Hepatocyte (in vitro differentiated cells): ENCODE measurements around the gene PTBP3. TPM values are rescaled to one million over a fixed set of nuclear protein-coding genes. Genes with fewer than 3 reads are reported as not detected.

ENCODE experiments used
- DNase-seq: peaks from one replicate; pipeline ENCODE4 v3.0.0-alpha.2; 2016; ENCODE audit warnings: low spot score
- H2AFZ ChIP-seq: fragments of 200-600 bp; sonication (generic); 2 replicates; pipeline ENCODE4 v1.6.0; 2016; ENCODE audit warnings: antibody characterized with exemption, mild to moderate bottlenecking
- H3K27ac ChIP-seq: fragments of 200-600 bp; sonication (generic); 2 replicates; pipeline ENCODE4 v1.5.1; 2016; ENCODE audit warnings: mild to moderate bottlenecking
- H3K27me3 ChIP-seq: fragments of 200-600 bp; sonication (generic); 2 replicates; pipeline ENCODE4 v1.6.1; 2016
- H3K36me3 ChIP-seq: fragments of 200-600 bp; sonication (generic); replicated peaks from 2 replicates; pipeline ENCODE4 v1.5.1; 2016; ENCODE audit warnings: low read depth; ENCODE audit not compliant: insufficient read depth
- H3K4me1 ChIP-seq: fragments of 200-600 bp; sonication (generic); 2 replicates; pipeline ENCODE4 v1.5.1; 2016; ENCODE audit warnings: mild to moderate bottlenecking, moderate library complexity; ENCODE audit not compliant: insufficient read depth
- H3K4me2 ChIP-seq: fragments of 200-600 bp; sonication (generic); 2 replicates; pipeline ENCODE4 v1.6.0; 2016
- H3K4me3 ChIP-seq: fragments of 200-600 bp; sonication (generic); 2 replicates; pipeline ENCODE4 v1.5.1; 2016; ENCODE audit warnings: mild to moderate bottlenecking
- H3K79me2 ChIP-seq: fragments of 200-600 bp; sonication (generic); 2 replicates; pipeline ENCODE4 v1.6.0; 2017; ENCODE audit warnings: mild to moderate bottlenecking
- H3K9me2 ChIP-seq: fragments of 200-600 bp; sonication (generic); replicated peaks from 2 replicates; pipeline ENCODE4 v1.6.0; 2017; ENCODE audit warnings: mild to moderate bottlenecking; ENCODE audit not compliant: insufficient read depth
- H3K9me3 ChIP-seq: fragments of 200-600 bp; sonication (generic); 2 replicates; pipeline ENCODE4 v1.5.1; 2016; ENCODE audit warnings: low read depth, mild to moderate bottlenecking
- H4K20me1 ChIP-seq: fragments of 200-600 bp; sonication (generic); 2 replicates; pipeline ENCODE4 v1.6.0; 2016; ENCODE audit warnings: mild to moderate bottlenecking; ENCODE audit not compliant: insufficient read depth, poor library complexity, severe bottlenecking
- EZH2 ChIP-seq: fragments of 200-600 bp; sonication (generic); IDR thresholded peaks from 2 replicates; pipeline ENCODE4 v1.6.1; 2016; ENCODE audit warnings: antibody characterized with exemption, mild to moderate bottlenecking, borderline replicate concordance
- EZH2phosphoT487 ChIP-seq: fragments of 200-600 bp; sonication (generic); IDR thresholded peaks from one replicate; pipeline ENCODE4 v1.6.1; 2018; ENCODE audit warnings: antibody characterized with exemption, mild to moderate bottlenecking, low read depth, moderate library complexity; ENCODE audit not compliant: unreplicated experiment, severe bottlenecking
- WGBS: methylation state at CpG from one replicate; pipeline ENCODE4 v1.1.6; 2016; ENCODE audit warnings: low lambda C conversion rate; ENCODE audit errors: missing lambda C conversion rate; 5-methylcytosine and 5-hydroxymethylcytosine counted together
- polyA plus RNA-seq: library from polyadenylated mRNA; unstranded; fragments of >200 nt; fragmentation: Nextera tagmentation; extraction: Ambion mirVana; gene quantifications from 2 replicates; pipeline ENCODE4 v1.2.1, GENCODE V29; 2016
- total RNA-seq: library from RNA; depleted of rRNA; stranded (reverse); fragments of >200 nt; gene quantifications from 2 replicates; pipeline ENCODE4 v1.2.3, GENCODE V29; 2014
- TF ChIP-seq, protein P1 (sequence below): fragments of 200-600 bp; sonication (generic); IDR thresholded peaks from 2 replicates; pipeline ENCODE4 v1.5.1; 2016; ENCODE audit warnings: antibody characterized with exemption, mild to moderate bottlenecking; ENCODE audit not compliant: poor library complexity

The PTBP3 gene
- total and polyA plus RNA-seq, 2 experiments from 2014 or later: 13.7 to 57.7 TPM

DNA sequence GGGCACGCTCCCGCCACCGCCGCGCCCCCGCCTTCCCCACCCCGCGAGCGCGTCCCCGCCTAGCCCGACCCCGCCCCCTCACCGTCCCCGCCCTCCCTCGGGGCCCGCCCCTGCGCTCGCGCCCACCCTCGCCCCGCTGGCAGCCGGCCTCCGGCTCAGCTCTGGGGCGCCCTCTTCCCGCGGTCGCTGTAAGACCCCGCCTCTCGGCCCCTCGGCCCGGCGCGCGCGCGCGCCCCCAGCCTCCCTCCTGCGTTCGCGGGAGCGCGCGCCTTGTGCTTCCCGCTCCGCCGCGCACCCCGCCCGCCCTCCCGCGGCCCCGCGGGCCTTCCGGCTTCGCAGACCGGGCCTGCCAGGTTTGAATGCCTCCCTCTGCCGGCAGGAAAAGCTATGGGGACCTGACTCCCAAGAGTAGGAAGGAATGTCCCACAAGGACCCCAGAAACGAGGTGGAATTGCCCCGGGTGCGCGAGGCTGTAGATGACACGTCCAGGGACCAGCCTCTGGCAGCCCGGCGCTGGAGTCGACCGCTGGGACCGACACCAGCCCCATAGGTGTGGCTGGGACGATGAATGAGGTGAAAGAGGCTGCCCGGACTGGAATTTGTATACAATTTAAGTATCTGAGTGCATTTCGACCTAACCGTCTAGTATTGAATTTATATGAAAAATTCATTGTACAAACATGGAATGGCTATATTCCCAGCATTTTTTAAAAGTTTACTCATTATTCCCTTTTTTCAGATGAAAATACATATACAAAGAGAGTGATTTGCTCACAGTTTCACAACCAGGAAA lies 416 bp upstream of the PTBP3 start:
- Histone ChIP-seq H2AFZ (peak overlapping the region; percentile 67), H3K4me2 (peak overlapping the region; percentile 78), H3K9me3 (no peaks in the 10 kb centered on the region), H3K27me3 (no peaks in the 10 kb centered on the region), H3K4me3 (peak overlapping the region; percentile 77), H3K27ac (peak overlapping the region; percentile 99), H3K4me1 (peaks cover 19% of the 10 kb centered on the region), H4K20me1 (peaks cover 28% of the 10 kb centered on the region), H3K9me2 (no peaks in the 10 kb centered on the region), H3K36me3 (no peaks in the 10 kb centered on the region), H3K79me2 (peaks cover 38% of the 10 kb centered on the region)
- peak; percentile 99 for DNase-seq
- 1% methylated on average over 31 of the region's 72 CpGs for WGBS
- TF ChIP-seq, protein P1, sequence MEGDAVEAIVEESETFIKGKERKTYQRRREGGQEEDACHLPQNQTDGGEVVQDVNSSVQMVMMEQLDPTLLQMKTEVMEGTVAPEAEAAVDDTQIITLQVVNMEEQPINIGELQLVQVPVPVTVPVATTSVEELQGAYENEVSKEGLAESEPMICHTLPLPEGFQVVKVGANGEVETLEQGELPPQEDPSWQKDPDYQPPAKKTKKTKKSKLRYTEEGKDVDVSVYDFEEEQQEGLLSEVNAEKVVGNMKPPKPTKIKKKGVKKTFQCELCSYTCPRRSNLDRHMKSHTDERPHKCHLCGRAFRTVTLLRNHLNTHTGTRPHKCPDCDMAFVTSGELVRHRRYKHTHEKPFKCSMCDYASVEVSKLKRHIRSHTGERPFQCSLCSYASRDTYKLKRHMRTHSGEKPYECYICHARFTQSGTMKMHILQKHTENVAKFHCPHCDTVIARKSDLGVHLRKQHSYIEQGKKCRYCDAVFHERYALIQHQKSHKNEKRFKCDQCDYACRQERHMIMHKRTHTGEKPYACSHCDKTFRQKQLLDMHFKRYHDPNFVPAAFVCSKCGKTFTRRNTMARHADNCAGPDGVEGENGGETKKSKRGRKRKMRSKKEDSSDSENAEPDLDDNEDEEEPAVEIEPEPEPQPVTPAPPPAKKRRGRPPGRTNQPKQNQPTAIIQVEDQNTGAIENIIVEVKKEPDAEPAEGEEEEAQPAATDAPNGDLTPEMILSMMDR: peak; percentile 76
- TF ChIP-seq EZH2: no peak
- TF ChIP-seq EZH2phosphoT487: no peak

DNA sequence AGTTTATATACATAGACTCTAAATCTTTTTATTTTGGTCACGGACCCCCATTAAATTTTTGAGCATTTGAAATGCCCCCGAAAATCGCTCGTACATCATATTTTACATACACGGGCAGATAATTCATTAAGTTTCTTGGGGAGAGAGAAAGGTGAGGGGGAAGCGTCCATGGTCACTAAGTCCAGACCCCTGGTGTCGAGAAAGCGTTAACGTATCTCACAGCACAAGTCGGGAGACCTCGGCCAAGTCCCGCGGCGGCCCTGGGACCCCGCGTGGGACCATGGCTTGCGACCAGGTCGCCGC lies 794 bp downstream of the PTBP3 start:
- Histone ChIP-seq H4K20me1 (peaks cover 37% of the 10 kb centered on the region), H3K4me2 (peak overlapping the region; percentile 68), H3K27me3 (no peaks in the 10 kb centered on the region), H3K36me3 (no peaks in the 10 kb centered on the region), H3K27ac (peak overlapping the region; percentile 99), H3K4me1 (peaks cover 13% of the 10 kb centered on the region), H3K4me3 (peak overlapping the region; percentile 94), H3K9me2 (no peaks in the 10 kb centered on the region), H2AFZ (peak overlapping the region; percentile 81), H3K9me3 (no peaks in the 10 kb centered on the region), H3K79me2 (peaks cover 51% of the 10 kb centered on the region)
- DNase-seq: no peak
- 0% methylated on average over 16 of the region's 19 CpGs for WGBS
- TF ChIP-seq EZH2 (no peak), EZH2phosphoT487 (no peak)
- TF ChIP-seq, protein P1: no peak

DNA sequence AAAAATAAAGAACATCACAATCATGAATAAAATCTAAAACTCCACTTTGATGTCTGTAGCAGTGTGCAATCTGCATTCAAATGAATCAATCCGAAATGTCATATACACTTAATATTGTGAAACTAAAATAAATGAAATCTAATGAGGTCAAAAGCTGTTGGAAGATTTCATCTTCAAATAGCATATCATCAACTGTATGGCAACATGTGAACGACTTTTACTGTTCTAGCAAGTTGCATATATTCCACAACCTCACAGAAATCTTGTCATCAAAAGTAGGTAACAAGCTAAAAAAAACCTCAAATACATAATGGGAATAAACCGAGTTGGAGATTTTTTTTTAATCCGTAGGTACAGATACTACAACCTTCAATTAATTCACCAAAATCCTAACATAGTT lies 1.2 kb downstream of the PTBP3 start:
- WGBS: 7% methylated on average over 4 of the region's 4 CpGs
- no peak for DNase-seq
- H3K27ac ChIP-seq: peak overlapping the region; percentile 99

More for the DNA sequence above, 1.2 kb downstream of the PTBP3 start:
- Histone ChIP-seq H3K36me3 (no peaks in the 10 kb centered on the region), H3K4me2 (peak overlapping the region; percentile 68), H4K20me1 (peaks cover 42% of the 10 kb centered on the region), H3K4me3 (peak overlapping the region; percentile 94), H3K4me1 (peaks cover 11% of the 10 kb centered on the region), H3K79me2 (peaks cover 55% of the 10 kb centered on the region), H3K9me2 (no peaks in the 10 kb centered on the region), H2AFZ (peak overlapping the region; percentile 81), H3K27me3 (no peaks in the 10 kb centered on the region), H3K9me3 (no peaks in the 10 kb centered on the region)
- TF ChIP-seq EZH2 (no peak), EZH2phosphoT487 (no peak)
- TF ChIP-seq, protein P1: no peak
